GM10266 (cell line): ENCODE data around the gene HPS4.

Experiments used
- DNase-seq: peaks from one replicate; pipeline ENCODE4 v3.0.0; 2012; ENCODE audit errors: extremely low spot score
- CTCF ChIP-seq: IDR thresholded peaks from 2 replicates; pipeline ENCODE4 v1.5.1; 2012; ENCODE audit warnings: mild to moderate bottlenecking, low read depth; ENCODE audit not compliant: control insufficient read depth, insufficient read depth; ENCODE audit errors: missing control alignments

HPS4 gene

GRCh38 chr22:26484360-26484706 is 750 bp upstream of the HPS4 start:
- TF ChIP-seq CTCF: no peak
- no peak for DNase-seq

DNA sequence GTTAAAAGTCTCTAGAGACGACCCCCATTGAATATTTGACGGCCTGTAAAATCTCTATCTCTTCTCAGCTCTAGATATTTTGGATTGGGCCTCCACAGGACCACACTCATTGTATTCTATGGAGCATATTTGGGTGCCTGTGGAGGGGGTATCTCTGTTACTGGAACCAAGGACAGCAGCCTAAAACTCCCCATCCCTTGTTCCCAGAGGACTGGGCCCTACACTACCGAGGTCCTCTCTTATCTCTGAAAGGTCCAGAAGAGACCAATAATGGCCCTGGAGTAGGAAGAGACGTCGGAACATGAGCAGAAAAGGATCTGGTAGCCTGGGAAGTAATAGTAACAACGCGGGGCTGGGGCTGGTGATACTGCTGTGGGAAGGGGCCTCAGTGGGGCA is 542 bp downstream of the HPS4 start:
- no peak for TF ChIP-seq CTCF
- no peak for DNase-seq

- no peak for DNase-seq
- no peak for TF ChIP-seq CTCF
Observed at GRCh38 chr22:26482161-26482560, 1.4 kb downstream of the HPS4 start.

DNA sequence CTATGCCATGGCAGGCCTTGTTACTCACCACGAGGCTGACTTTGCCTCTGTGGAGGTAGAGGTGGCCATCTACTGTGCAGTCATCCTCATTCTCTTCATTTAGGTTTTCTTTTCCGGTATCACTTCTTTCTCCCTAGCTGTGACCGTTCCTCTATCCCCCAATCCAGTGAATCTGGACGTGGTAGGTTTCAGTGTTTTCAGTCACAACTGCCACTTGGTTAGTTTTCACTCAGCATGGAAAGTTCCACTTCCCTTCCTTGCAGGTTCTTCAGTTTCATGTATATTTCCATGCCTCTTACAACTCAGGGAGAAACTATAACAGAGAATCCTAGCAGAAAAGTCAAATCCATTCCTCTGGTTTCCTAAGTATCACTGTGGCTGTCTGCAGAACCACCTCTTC is 1.9 kb downstream of the HPS4 start:
- no peak for TF ChIP-seq CTCF
- DNase-seq: no peak

GRCh38 chr22:26481112-26481693 is 2.4 kb downstream of the HPS4 start:
- TF ChIP-seq CTCF: no peak
- DNase-seq: no peak

DNA sequence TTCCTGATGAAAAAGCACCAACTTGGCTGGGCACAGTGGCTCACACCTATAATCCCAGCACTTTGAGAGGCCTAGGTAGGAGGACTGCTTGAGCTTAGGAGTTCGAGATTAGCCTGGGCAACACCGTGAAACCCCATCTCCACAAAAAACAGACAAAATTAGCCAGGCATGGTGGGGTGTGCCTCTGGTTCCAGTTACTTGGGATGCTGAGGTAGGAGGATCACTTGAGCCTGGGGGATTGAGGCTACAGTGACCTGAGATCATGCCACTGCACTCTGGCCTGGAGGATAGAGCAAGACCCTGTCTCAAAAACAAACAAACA is 3.0 kb downstream of the HPS4 start:
- DNase-seq: no peak
- TF ChIP-seq CTCF: no peak

GRCh38 chr22:26479792-26480610 is 3.6 kb downstream of the HPS4 start:
- no peak for TF ChIP-seq CTCF
- DNase-seq: no peak
